KMS-11 (cell line): Measurements from ENCODE around the gene UNC13A.

Experiments used
- H2AFZ ChIP-seq: fragments of 200-600 bp; sonication (generic); 2 replicates; pipeline ENCODE4 v1.6.1; 2016; ENCODE audit warnings: antibody characterized with exemption, mixed run types, low read depth
- H3K27ac ChIP-seq: fragments of 200-600 bp; sonication (generic); 2 replicates; pipeline ENCODE4 v1.6.1; 2016; ENCODE audit warnings: mild to moderate bottlenecking, mixed run types
- H3K27me3 ChIP-seq: fragments of 200-600 bp; sonication (generic); 2 replicates; pipeline ENCODE4 v1.6.1; 2017; ENCODE audit warnings: mild to moderate bottlenecking, low read depth, mixed run types, moderate library complexity; ENCODE audit not compliant: insufficient read depth
- H3K36me3 ChIP-seq: fragments of 200-600 bp; sonication (generic); 2 replicates; pipeline ENCODE4 v1.6.1; 2017; ENCODE audit warnings: mild to moderate bottlenecking, mixed run types; ENCODE audit not compliant: insufficient read depth
- H3K4me1 ChIP-seq: fragments of 200-600 bp; sonication (generic); 2 replicates; pipeline ENCODE4 v1.6.1; 2016; ENCODE audit warnings: mild to moderate bottlenecking, low read depth, mixed run types; ENCODE audit not compliant: poor library complexity, severe bottlenecking
- H3K4me2 ChIP-seq: fragments of 200-600 bp; sonication (generic); 2 replicates; pipeline ENCODE4 v1.7.0; 2016; ENCODE audit warnings: mild to moderate bottlenecking, mixed run types
- H3K4me3 ChIP-seq: fragments of 200-600 bp; sonication (generic); IDR thresholded peaks from 2 replicates; pipeline ENCODE4 v1.6.1; 2017; ENCODE audit warnings: low read depth, low read length, mixed read lengths; ENCODE audit not compliant: insufficient read depth
- H3K79me2 ChIP-seq: fragments of 200-600 bp; sonication (generic); 2 replicates; pipeline ENCODE4 v1.6.1; 2016; ENCODE audit warnings: low read depth, mixed run types; ENCODE audit not compliant: insufficient read depth
- H3K9ac ChIP-seq: fragments of 200-600 bp; sonication (generic); 2 replicates; pipeline ENCODE4 v1.6.1; 2016; ENCODE audit warnings: mild to moderate bottlenecking, mixed run types
- H4K20me1 ChIP-seq: fragments of 200-600 bp; sonication (generic); 2 replicates; pipeline ENCODE4 v1.6.1; 2016; ENCODE audit warnings: mild to moderate bottlenecking, mixed run types; ENCODE audit not compliant: insufficient read depth
- CTCF ChIP-seq: fragments of 200-600 bp; sonication (generic); conservative IDR thresholded peaks from 2 replicates; pipeline ENCODE4 v1.6.1; 2017; ENCODE audit warnings: low read depth, mild to moderate bottlenecking, antibody characterized with exemption, low read length, moderate library complexity, mixed read lengths

The UNC13A gene

DNA sequence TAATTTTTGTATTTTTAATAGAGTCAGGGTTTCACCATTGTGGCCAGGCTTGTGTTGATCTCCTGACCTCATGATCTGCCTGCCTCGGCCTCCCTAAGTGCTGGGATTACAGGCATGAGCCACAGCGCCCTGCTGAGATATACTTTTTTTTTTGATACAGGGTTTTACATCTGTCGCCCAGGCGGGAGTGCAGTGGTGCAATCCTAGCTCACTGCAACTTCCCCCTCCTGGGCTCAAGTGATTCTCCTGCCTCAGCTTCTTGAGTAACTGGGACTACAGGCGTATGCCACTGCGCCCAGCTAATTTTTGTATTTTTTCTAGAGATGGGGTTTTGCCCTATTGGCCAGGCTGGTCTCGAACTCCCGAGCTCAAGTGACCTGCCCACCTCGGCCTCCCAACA, 130.7 kb downstream of the UNC13A start:
- H3K4me3 ChIP-seq: no peak overlapping the region
- H3K4me2 ChIP-seq: no peak overlapping the region

GRCh38 chr19:17556995-17557394, 131.2 kb downstream of the UNC13A start:
- H3K4me1 ChIP-seq: peaks cover 13% of the 10 kb centered on the region
- no peak overlapping the region; the same call in 1 of the 2 replicates for H3K9ac ChIP-seq
- no peak overlapping the region for H3K27ac ChIP-seq
- H2AFZ ChIP-seq: no peak overlapping the region
- no peaks in the 10 kb centered on the region for H4K20me1 ChIP-seq
- H3K27me3 ChIP-seq: peaks cover 6% of the 10 kb centered on the region
- H3K4me2 ChIP-seq: peak overlapping the region; percentile 50; the same call in 1 of the 2 replicates
- H3K36me3 ChIP-seq: no peaks in the 10 kb centered on the region
- no peak overlapping the region for H3K4me3 ChIP-seq
- peaks cover 18% of the 10 kb centered on the region; the same call in 1 of the 2 replicates for H3K79me2 ChIP-seq
- no peak for TF ChIP-seq CTCF

More for the DNA sequence above, 130.7 kb downstream of the UNC13A start:
- Histone ChIP-seq H3K27me3 (peaks cover 6% of the 10 kb centered on the region), H3K9ac (no peak overlapping the region), H3K36me3 (no peaks in the 10 kb centered on the region), H3K4me1 (peaks cover 13% of the 10 kb centered on the region), H3K79me2 (peaks cover 18% of the 10 kb centered on the region; the same call in 1 of the 2 replicates), H3K27ac (no peak overlapping the region), H2AFZ (no peak overlapping the region), H4K20me1 (no peaks in the 10 kb centered on the region)
- no peak for TF ChIP-seq CTCF

GRCh38 chr19:17555929-17556813, 132.0 kb downstream of the UNC13A start:
- H3K4me1 ChIP-seq: peaks cover 13% of the 10 kb centered on the region
- H2AFZ ChIP-seq: peak overlapping the region; percentile 95
- peak overlapping the region; percentile 39 for H3K27ac ChIP-seq

GRCh38 chr19:17555480-17555928, 132.7 kb downstream of the UNC13A start, which contains the start of gene COLGALT1:
Gene COLGALT1 (plus strand): TSS chr19:17555649. CDS start chr19:17555714, 65 bp downstream.
- peak within 1 kb of the TSS; percentile 39 for H3K27ac ChIP-seq

More at GRCh38 chr19:17555929-17556813, 132.0 kb downstream of the UNC13A start:
- H3K36me3 ChIP-seq: no peaks in the 10 kb centered on the region
- TF ChIP-seq CTCF: no peak
- peaks cover 6% of the 10 kb centered on the region for H3K27me3 ChIP-seq
- H3K4me2 ChIP-seq: peak overlapping the region; percentile 50; the same call in 1 of the 2 replicates
- H3K79me2 ChIP-seq: peaks cover 18% of the 10 kb centered on the region; the same call in 1 of the 2 replicates
- no peaks in the 10 kb centered on the region for H4K20me1 ChIP-seq
- H3K9ac ChIP-seq: peak overlapping the region; percentile 85
- H3K4me3 ChIP-seq: no peak overlapping the region

More at GRCh38 chr19:17555480-17555928, 132.7 kb downstream of the UNC13A start, which contains the start of gene COLGALT1:
- H3K9ac ChIP-seq: peak within 1 kb of the TSS; percentile 85
- peaks cover 6% of the 10 kb centered on the region for H3K27me3 ChIP-seq
- TF ChIP-seq CTCF: no peak
- peak within 1 kb of the TSS; percentile 83 for H3K4me2 ChIP-seq
- peaks cover 13% of the 10 kb centered on the region for H3K4me1 ChIP-seq
- no peaks in the 10 kb centered on the region for H3K36me3 ChIP-seq
- H2AFZ ChIP-seq: peak within 1 kb of the TSS; percentile 95
- H3K4me3 ChIP-seq: no peak within 1 kb of the TSS
- H3K79me2 ChIP-seq: peaks cover 18% of the 10 kb centered on the region; the same call in 1 of the 2 replicates
- H4K20me1 ChIP-seq: no peaks in the 10 kb centered on the region
